ENCODE measurements around the gene COL5A1. TPM values are rescaled to one million over a fixed set of nuclear protein-coding genes. Genes with fewer than 3 reads are reported as not detected.

Gene COL5A1
- total and polyA plus RNA-seq, 2 donors from 2014 or later, result 2.4 to 23.8 TPM

DNA sequence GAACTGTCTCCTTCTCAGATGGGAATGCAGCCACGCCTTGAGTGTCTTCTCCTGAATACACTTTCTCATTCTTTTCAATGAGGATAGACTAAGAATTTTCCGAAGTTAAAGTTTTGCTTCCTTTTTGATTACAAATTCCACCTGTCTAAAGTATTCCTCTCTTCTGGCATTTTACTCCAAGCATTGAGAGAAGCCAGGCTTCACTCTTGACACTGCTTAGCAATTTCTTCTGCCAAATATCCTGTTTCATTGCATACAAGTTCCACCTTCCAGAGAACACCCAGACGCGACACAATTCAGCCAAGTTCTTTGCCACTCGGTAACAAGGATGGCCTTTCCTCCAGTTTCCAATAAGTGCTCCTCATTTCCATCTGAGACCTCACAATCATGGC lies 35.6 kb upstream of the COL5A1 start:
- intact Hi-C loops (cut with DNase I), result no loop called here

DNA sequence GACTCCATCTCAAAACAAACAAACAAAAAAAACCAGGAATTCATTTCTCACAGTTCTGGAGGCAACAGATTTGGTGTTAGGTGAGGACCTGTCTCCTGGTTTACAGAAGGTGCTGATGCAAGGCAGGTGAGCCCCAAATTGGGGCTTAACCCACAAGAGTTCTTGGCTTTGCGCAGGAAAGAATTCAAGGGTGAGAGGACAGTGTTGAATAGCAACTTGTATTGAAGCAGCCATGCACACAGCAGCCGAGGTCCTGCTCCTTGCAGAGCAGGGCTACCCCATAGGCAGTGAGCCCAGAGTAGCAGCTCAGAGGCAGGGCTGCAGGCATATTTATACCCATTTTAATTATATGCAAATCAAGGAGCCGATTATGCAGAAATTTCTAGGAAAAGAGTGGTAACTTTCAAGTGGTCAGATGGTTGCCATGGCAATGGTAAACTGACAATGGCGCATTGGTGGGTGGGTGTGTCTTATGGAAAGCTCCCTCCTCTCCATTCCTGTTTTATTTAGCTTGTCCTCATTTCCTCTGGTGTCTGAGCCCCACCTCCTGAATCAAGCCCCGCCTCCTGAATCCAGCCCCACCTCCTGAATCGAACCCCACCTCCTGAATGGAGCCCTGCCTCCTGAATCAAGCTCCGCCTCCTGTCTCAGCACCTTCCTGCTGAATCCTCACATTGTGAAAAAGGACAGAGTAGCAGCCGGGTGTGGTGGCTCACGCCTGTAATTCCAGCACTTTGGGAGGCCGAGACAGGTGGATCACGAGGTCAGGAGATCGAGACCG lies 34.5 kb upstream of the COL5A1 start:
- Histone ChIP-seq H3K4me3 (ENCODE audit: low read length in 3 of 3) (no peak overlapping the region), H3K9me3 (ENCODE audit: control insufficient read depth in 2 of 3, insufficient read depth in 1 of 3, low read length in 3 of 3) (peaks cover 0 to 4% (median 0%) of the 10 kb centered on the region in 3 donors), H3K27me3 (ENCODE audit: control insufficient read depth, insufficient read depth, low read length) (no peaks in the 10 kb centered on the region), H3K4me1 (ENCODE audit: control insufficient read depth in 2 of 3, insufficient read depth in 2 of 3, low read depth in 1 of 3, low read length in 3 of 3) (no peaks in the 10 kb centered on the region), H3K9ac (ENCODE audit: low read length in 3 of 3) (no peak overlapping the region), H3K36me3 (ENCODE audit: control insufficient read depth in 2 of 3, insufficient read depth in 3 of 3, low read length in 3 of 3) (no peaks in the 10 kb centered on the region), H3K27ac (ENCODE audit: low read depth in 2 of 2, low read length in 2 of 2) (no peak overlapping the region)
- TF ChIP-seq, protein P1, sequence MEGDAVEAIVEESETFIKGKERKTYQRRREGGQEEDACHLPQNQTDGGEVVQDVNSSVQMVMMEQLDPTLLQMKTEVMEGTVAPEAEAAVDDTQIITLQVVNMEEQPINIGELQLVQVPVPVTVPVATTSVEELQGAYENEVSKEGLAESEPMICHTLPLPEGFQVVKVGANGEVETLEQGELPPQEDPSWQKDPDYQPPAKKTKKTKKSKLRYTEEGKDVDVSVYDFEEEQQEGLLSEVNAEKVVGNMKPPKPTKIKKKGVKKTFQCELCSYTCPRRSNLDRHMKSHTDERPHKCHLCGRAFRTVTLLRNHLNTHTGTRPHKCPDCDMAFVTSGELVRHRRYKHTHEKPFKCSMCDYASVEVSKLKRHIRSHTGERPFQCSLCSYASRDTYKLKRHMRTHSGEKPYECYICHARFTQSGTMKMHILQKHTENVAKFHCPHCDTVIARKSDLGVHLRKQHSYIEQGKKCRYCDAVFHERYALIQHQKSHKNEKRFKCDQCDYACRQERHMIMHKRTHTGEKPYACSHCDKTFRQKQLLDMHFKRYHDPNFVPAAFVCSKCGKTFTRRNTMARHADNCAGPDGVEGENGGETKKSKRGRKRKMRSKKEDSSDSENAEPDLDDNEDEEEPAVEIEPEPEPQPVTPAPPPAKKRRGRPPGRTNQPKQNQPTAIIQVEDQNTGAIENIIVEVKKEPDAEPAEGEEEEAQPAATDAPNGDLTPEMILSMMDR (IDR thresholded peaks at IDR 0.05; ENCODE audit: borderline replicate concordance, extremely low read depth, insufficient read depth), result no peak
- intact Hi-C loops (cut with DNase I), result no loop called here
- FAIRE-seq, result no peak
- DNase-seq, result peak in 2 of 5 donors; percentile 9 to 30

More for the DNA sequence above, 35.6 kb upstream of the COL5A1 start:
- TF ChIP-seq, protein P1 (IDR thresholded peaks at IDR 0.05; ENCODE audit: borderline replicate concordance, extremely low read depth, insufficient read depth), result no peak
- H3K9ac ChIP-seq (ENCODE audit: low read length in 3 of 3), result no peak overlapping the region
- no peak overlapping the region for H3K27ac ChIP-seq (ENCODE audit: low read depth in 2 of 2, low read length in 2 of 2)
- H3K27me3 ChIP-seq (ENCODE audit: control insufficient read depth, insufficient read depth, low read length), result no peaks in the 10 kb centered on the region
- DNase-seq (peak in 1 of 5 donors; percentile 5), FAIRE-seq (no peak)
- H3K36me3 ChIP-seq (ENCODE audit: control insufficient read depth in 2 of 3, insufficient read depth in 3 of 3, low read length in 3 of 3), result no peaks in the 10 kb centered on the region
- H3K4me1 ChIP-seq (ENCODE audit: control insufficient read depth in 2 of 3, insufficient read depth in 2 of 3, low read depth in 1 of 3, low read length in 3 of 3), result no peaks in the 10 kb centered on the region
- H3K9me3 ChIP-seq (ENCODE audit: control insufficient read depth in 2 of 3, insufficient read depth in 1 of 3, low read length in 3 of 3), result peaks cover 0 to 3% (median 0%) of the 10 kb centered on the region in 3 donors
- H3K4me3 ChIP-seq (ENCODE audit: low read length in 3 of 3), result no peak overlapping the region

DNA sequence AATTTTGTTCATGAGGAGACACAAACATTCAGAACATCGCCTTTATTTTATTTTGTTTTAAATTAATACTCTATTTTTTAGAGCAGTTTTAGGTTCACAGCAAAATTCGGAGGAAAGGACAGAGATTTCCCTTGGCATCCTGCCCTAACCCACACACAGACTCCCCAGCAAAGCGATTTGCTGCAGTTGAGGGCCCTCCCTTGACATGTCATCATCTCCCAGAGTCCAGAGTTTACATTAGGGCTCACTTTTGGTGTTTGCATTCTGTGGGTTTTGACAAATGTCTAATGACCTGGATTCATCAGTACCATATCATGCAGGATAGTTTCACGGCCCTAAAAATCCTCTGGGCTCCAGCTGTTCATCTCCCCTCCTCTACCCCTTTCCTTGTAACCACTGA lies 33.6 kb upstream of the COL5A1 start:
- Histone ChIP-seq H3K27ac (ENCODE audit: low read depth in 2 of 2, low read length in 2 of 2) (no peak overlapping the region), H3K36me3 (ENCODE audit: control insufficient read depth in 2 of 3, insufficient read depth in 3 of 3, low read length in 3 of 3) (no peaks in the 10 kb centered on the region), H3K9me3 (ENCODE audit: control insufficient read depth in 2 of 3, insufficient read depth in 1 of 3, low read length in 3 of 3) (peaks cover 0 to 13% (median 0%) of the 10 kb centered on the region in 3 donors), H3K4me3 (ENCODE audit: low read length in 3 of 3) (no peak overlapping the region), H3K27me3 (ENCODE audit: control insufficient read depth, insufficient read depth, low read length) (no peaks in the 10 kb centered on the region), H3K4me1 (ENCODE audit: control insufficient read depth in 2 of 3, insufficient read depth in 2 of 3, low read depth in 1 of 3, low read length in 3 of 3) (no peaks in the 10 kb centered on the region), H3K9ac (ENCODE audit: low read length in 3 of 3) (no peak overlapping the region)
- FAIRE-seq (no peak), DNase-seq (no peak)
- intact Hi-C loops (cut with DNase I), result no loop called here
- TF ChIP-seq, protein P1 (IDR thresholded peaks at IDR 0.05; ENCODE audit: borderline replicate concordance, extremely low read depth, insufficient read depth), result no peak
